ENCODE data around the gene OTUD1. TPM values are rescaled to one million over a fixed set of nuclear protein-coding genes. Genes with fewer than 3 reads are reported as not detected.

The OTUD1 gene
- total RNA-seq, 1 experiment from 2014 or later, result 5.7 TPM

GRCh38 chr10:23417254-23417653 lies 21.6 kb upstream of the OTUD1 start:
- Histone ChIP-seq H3K9ac (ENCODE audit: low read length) (no peak overlapping the region), H3K36me3 (ENCODE audit: control insufficient read depth in 1 of 2, insufficient read depth in 2 of 2, low read length in 2 of 2) (no peaks in the 10 kb centered on the region), H3K79me2 (ENCODE audit: insufficient read depth, low read length) (no peaks in the 10 kb centered on the region), H3K27me3 (ENCODE audit: insufficient read depth, low read length) (no peaks in the 10 kb centered on the region), H3K9me2 (ENCODE audit: insufficient read depth) (no peaks in the 10 kb centered on the region), H2AFZ (ENCODE audit: low read depth, low read length, poor library complexity, severe bottlenecking) (no peak overlapping the region), H3K4me1 (ENCODE audit: control insufficient read depth in 1 of 2, insufficient read depth in 2 of 2, low read length in 2 of 2) (peaks cover 0 to 4% of the 10 kb centered on the region in 2 experiments; a peak in 1 of 4 replicates), H3K27ac (ENCODE audit: low read depth, low read length) (no peak overlapping the region), H4K20me1 (ENCODE audit: insufficient read depth) (no peaks in the 10 kb centered on the region), H3K4me3 (replicated peaks in 1 of 2; ENCODE audit: low read depth in 1 of 2, low read length in 2 of 2) (no peak overlapping the region), H3K4me2 (ENCODE audit: low read length) (no peak overlapping the region), H3K9me3 (ENCODE audit: control insufficient read depth in 1 of 2, insufficient read depth in 1 of 2, low read depth in 1 of 2, low read length in 2 of 2) (no peaks in the 10 kb centered on the region)
- RAD21 ChIA-PET (ENCODE audit: low non-redundant PET in 1 of 2, low total read pairs in 2 of 2, uncharacterized antibody in 2 of 2, unreplicated experiment in 2 of 2), result no interaction called here
- intact Hi-C loops (cut with micrococcal nuclease), result no loop called here
- POLR2A ChIA-PET, result no interaction called here
- BruUV-seq (replicated peaks), result no TSS peak
- DNase-seq (ENCODE audit: low read depth, low spot score), result no peak
- ATAC-seq, result no peak
- CTCF ChIA-PET, result no interaction called here
- TF ChIP-seq SIN3A (IDR thresholded peaks at IDR 0.05; ENCODE audit: low read depth) (no peak), YY1 (IDR thresholded peaks at IDR 0.05; ENCODE audit: extremely low read depth, insufficient replicate concordance, low read depth, low read length) (no peak), ZNF274 (IDR thresholded peaks at IDR 0.05; ENCODE audit: low read depth, low read length) (no peak), POLR2A (IDR thresholded peaks at IDR 0.05; ENCODE audit: borderline replicate concordance, extremely low read depth, insufficient read depth, insufficient read length) (no peak), RAD21 (IDR thresholded peaks at IDR 0.05; ENCODE audit: low read depth) (no peak), TCF7L2 (IDR thresholded peaks at IDR 0.05; ENCODE audit: borderline replicate concordance, extremely low read depth, insufficient read depth, insufficient read length) (no peak), FOSL1 (IDR thresholded peaks at IDR 0.05; ENCODE audit: low read depth) (no peak), ELF1 (IDR thresholded peaks at IDR 0.05; ENCODE audit: borderline replicate concordance, low read depth) (no peak), EZH2phosphoT487 (IDR thresholded peaks at IDR 0.05; ENCODE audit: borderline replicate concordance) (no peak), ZFX (IDR thresholded peaks at IDR 0.05) (no peak), CTCF (IDR thresholded peaks at IDR 0.05 in 2 of 3, conservative IDR thresholded peaks at IDR 0.05 in 1 of 3; ENCODE audit: borderline replicate concordance in 1 of 3, insufficient read depth in 1 of 3, low read depth in 2 of 3, low read length in 2 of 3) (no peak), SRF (IDR thresholded peaks at IDR 0.05; ENCODE audit: low read depth) (no peak), SP1 (IDR thresholded peaks at IDR 0.05; ENCODE audit: low read depth) (no peak), CBX3 (IDR thresholded peaks at IDR 0.05; ENCODE audit: low read depth) (no peak), CEBPB (IDR thresholded peaks at IDR 0.05; ENCODE audit: low read depth) (no peak), EZH2 (IDR thresholded peaks at IDR 0.05) (no peak), MAX (IDR thresholded peaks at IDR 0.05) (no peak), POLR2AphosphoS5 (IDR thresholded peaks at IDR 0.05; ENCODE audit: low read depth, low read length) (no peak), REST (IDR thresholded peaks at IDR 0.05; ENCODE audit: low read depth) (no peak)
- TF ChIP-seq, protein P1, sequence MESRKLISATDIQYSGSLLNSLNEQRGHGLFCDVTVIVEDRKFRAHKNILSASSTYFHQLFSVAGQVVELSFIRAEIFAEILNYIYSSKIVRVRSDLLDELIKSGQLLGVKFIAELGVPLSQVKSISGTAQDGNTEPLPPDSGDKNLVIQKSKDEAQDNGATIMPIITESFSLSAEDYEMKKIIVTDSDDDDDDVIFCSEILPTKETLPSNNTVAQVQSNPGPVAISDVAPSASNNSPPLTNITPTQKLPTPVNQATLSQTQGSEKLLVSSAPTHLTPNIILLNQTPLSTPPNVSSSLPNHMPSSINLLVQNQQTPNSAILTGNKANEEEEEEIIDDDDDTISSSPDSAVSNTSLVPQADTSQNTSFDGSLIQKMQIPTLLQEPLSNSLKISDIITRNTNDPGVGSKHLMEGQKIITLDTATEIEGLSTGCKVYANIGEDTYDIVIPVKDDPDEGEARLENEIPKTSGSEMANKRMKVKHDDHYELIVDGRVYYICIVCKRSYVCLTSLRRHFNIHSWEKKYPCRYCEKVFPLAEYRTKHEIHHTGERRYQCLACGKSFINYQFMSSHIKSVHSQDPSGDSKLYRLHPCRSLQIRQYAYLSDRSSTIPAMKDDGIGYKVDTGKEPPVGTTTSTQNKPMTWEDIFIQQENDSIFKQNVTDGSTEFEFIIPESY (IDR thresholded peaks at IDR 0.05; ENCODE audit: extremely low read depth, insufficient replicate concordance, low read length), result no peak
